A673 (cell line): Measurements from ENCODE around the gene G3BP2. TPM values are rescaled to one million over a fixed set of nuclear protein-coding genes. Genes with fewer than 3 reads are reported as not detected.

ENCODE experiments used
- BruUV-seq: library from RNA; stranded (reverse); fragments of 400-500 nt; replicated peaks from 2 replicates; lab custom pipeline; 2021; lab: Mats Ljungman, UMichigan
- CTCF ChIA-PET: fragments of 300-600 bp; sonication (Branson Sonifier 250); formaldehyde crosslinking; loops from one replicate; lab custom pipeline; 2022; ENCODE audit warnings: antibody characterized with exemption; lab: Charles Lee
- POLR2A ChIA-PET: fragments of 300-600 bp; sonication (Branson Sonifier 250); formaldehyde crosslinking; loops from one replicate; lab custom pipeline; 2022; ENCODE audit warnings: antibody characterized with exemption; ENCODE audit not compliant: low non-redundant PET; lab: Charles Lee
- DNase-seq: peaks from one replicate; pipeline ENCODE4 v3.0.0-alpha.2; 2015; ENCODE audit warnings: low spot score
- H3K27ac ChIP-seq: fragments of 200-600 bp; sonication (generic); 2 replicates; pipeline ENCODE4 v1.5.1; 2016; ENCODE audit warnings: mixed run types, low read depth, mild to moderate bottlenecking, mixed read lengths, antibody characterized with exemption, low read length; ENCODE audit not compliant: poor library complexity, severe bottlenecking
- H3K27me3 ChIP-seq: fragments of 200-600 bp; sonication (generic); replicated peaks from 2 replicates; pipeline ENCODE4 v1.6.1; 2017; ENCODE audit warnings: mixed run types, low read depth, mild to moderate bottlenecking, mixed read lengths, antibody characterized with exemption, low read length; ENCODE audit not compliant: insufficient read depth, poor library complexity
- H3K36me3 ChIP-seq: fragments of 200-600 bp; sonication (generic); 2 replicates; pipeline ENCODE4 v1.6.1; 2016; ENCODE audit warnings: mixed run types, mild to moderate bottlenecking, mixed read lengths, antibody characterized with exemption, low read length; ENCODE audit not compliant: insufficient read depth, poor library complexity, severe bottlenecking
- H3K4me1 ChIP-seq: fragments of 200-600 bp; sonication (generic); 2 replicates; pipeline ENCODE4 v1.6.1; 2017; ENCODE audit warnings: mixed run types, mild to moderate bottlenecking, mixed read lengths, antibody characterized with exemption, low read length; ENCODE audit not compliant: insufficient read depth, poor library complexity, severe bottlenecking
- H3K4me3 ChIP-seq: fragments of 200-600 bp; sonication (generic); 2 replicates; pipeline ENCODE4 v1.5.1; 2016; ENCODE audit warnings: low read depth, mixed run types, mild to moderate bottlenecking, mixed read lengths, low read length; ENCODE audit not compliant: poor library complexity, severe bottlenecking
- H3K9me3 ChIP-seq: fragments of 200-600 bp; sonication (generic); 2 replicates; pipeline ENCODE4 v1.6.1; 2016; ENCODE audit warnings: mixed run types, low read depth, mild to moderate bottlenecking, mixed read lengths, antibody characterized with exemption, low read length; ENCODE audit not compliant: poor library complexity, severe bottlenecking
- CTCF ChIP-seq: fragments of 300-800, 200-600 bp; sonication (generic); conservative IDR thresholded peaks from 2 replicates; pipeline ENCODE4 v1.5.1; 2017; ENCODE audit warnings: low read depth, mild to moderate bottlenecking, antibody characterized with exemption, low read length, moderate library complexity, mixed read lengths
- EZH2 ChIP-seq: fragments of 200-600 bp; sonication (generic); IDR thresholded peaks from 2 replicates; pipeline ENCODE4 v1.6.1; 2017; ENCODE audit warnings: borderline replicate concordance, low read depth, mild to moderate bottlenecking, mixed read lengths, antibody characterized with exemption, low read length; ENCODE audit not compliant: poor library complexity, severe bottlenecking
- intact Hi-C: fragments of 100-400 bp; cut with micrococcal nuclease; formaldehyde crosslinking; loops from one replicate; pipeline ENCODE4 v1.10.0; 2022; ENCODE audit not compliant: unreplicated experiment
- total RNA-seq: library from RNA; stranded (reverse); gene quantifications from 2 replicates; pipeline ENCODE4 v1.2.3, GENCODE V29; 2021

The G3BP2 gene
- total RNA-seq, 1 experiment from 2014 or later = 124 TPM

- DNase-seq = no peak
- BruUV-seq = no TSS peak
- Histone ChIP-seq H3K36me3 (no peaks in the 10 kb centered on the region), H3K4me3 (no peak overlapping the region), H3K4me1 (peaks cover 9% of the 10 kb centered on the region), H3K27me3 (no peaks in the 10 kb centered on the region), H3K9me3 (no peaks in the 10 kb centered on the region), H3K27ac (no peak overlapping the region)
- CTCF ChIA-PET = no interaction called here
- POLR2A ChIA-PET = interaction anchor here (0.6 kb wide), 1 partner anchor 9 kb away, joined by 4 read pairs; the partner anchor contains the start of gene USO1
- intact Hi-C loops = no loop called here
- TF ChIP-seq EZH2 (no peak), CTCF (no peak)
Observed at GRCh38 chr4:75714704-75715103, 41.5 kb upstream of the G3BP2 start.

GRCh38 chr4:75714011-75714410 lies 40.8 kb upstream of the G3BP2 start:
- intact Hi-C loops = no loop called here
- Histone ChIP-seq H3K36me3 (no peaks in the 10 kb centered on the region), H3K27ac (no peak overlapping the region), H3K9me3 (no peaks in the 10 kb centered on the region), H3K27me3 (no peaks in the 10 kb centered on the region), H3K4me1 (peaks cover 9% of the 10 kb centered on the region), H3K4me3 (no peak overlapping the region)
- ChIA-PET CTCF (no interaction called here), POLR2A (no interaction called here)
- TF ChIP-seq CTCF (no peak), EZH2 (no peak)
- DNase-seq = no peak
- BruUV-seq = no TSS peak

GRCh38 chr4:75710246-75710645 lies 37.0 kb upstream of the G3BP2 start:
- POLR2A ChIA-PET = no interaction called here
- CTCF ChIA-PET = interaction anchor here (1.2 kb wide), 1 partner anchor 14 kb away, joined by 3 read pairs; the partner anchor contains the start of gene USO1

More at GRCh38 chr4:75710246-75710645, 37.0 kb upstream of the G3BP2 start:
- peaks cover 8% of the 10 kb centered on the region for H3K4me1 ChIP-seq
- intact Hi-C loops = no loop called here
- H3K36me3 ChIP-seq = no peaks in the 10 kb centered on the region
- no peak overlapping the region for H3K27ac ChIP-seq
- TF ChIP-seq CTCF (no peak), EZH2 (no peak)
- no peak for DNase-seq
- BruUV-seq = no TSS peak
- H3K4me3 ChIP-seq = no peak overlapping the region
- H3K27me3 ChIP-seq = no peaks in the 10 kb centered on the region
- no peaks in the 10 kb centered on the region for H3K9me3 ChIP-seq
